Adrenal gland (tissue), 12 donors: ENCODE results near the gene RFX7. TPM values are rescaled to one million over a fixed set of nuclear protein-coding genes. Genes with fewer than 3 reads are reported as not detected.

ENCODE experiments used
- DNase-seq, 7 donors: peaks; one replicate each; pipeline ENCODE4 v3.0.0-alpha.2; 2019 to 2020
- H3K27ac ChIP-seq, 5 donors: fragments of 200-600 bp; sonication (generic) in 4 of 5; 1 replicate in 3 of 5; 2 replicates in 2 of 5; pipeline versions ENCODE4 v1.5.1 to v1.8.0; 2016 to 2020; ENCODE audit warnings: mild to moderate bottlenecking in 1 of 5
- H3K27me3 ChIP-seq: fragments of 200-600 bp; 2 replicates; pipeline ENCODE4 v1.8.0; 2021
- H3K36me3 ChIP-seq, 2 donors: fragments of 200-600 bp; replicated peaks in 1 of 2; 1 replicate in 1 of 2; 2 replicates in 1 of 2; pipeline versions ENCODE4 v1.5.1 to v1.8.0; 2018 to 2022
- H3K4me1 ChIP-seq, 2 donors: fragments of 200-600 bp; replicated peaks in 1 of 2; 1 replicate in 1 of 2; 2 replicates in 1 of 2; pipeline versions ENCODE4 v1.5.1 to v1.8.0; 2018 to 2021
- H3K4me3 ChIP-seq, 4 donors: fragments of 200-600 bp; sonication (generic) in 3 of 4; one replicate each; pipeline ENCODE4 v1.5.1; 2016 to 2018
- H3K9me3 ChIP-seq, 3 donors: fragments of 200-600 bp; sonication (generic) in 1 of 3; replicated peaks in 1 of 3; 1 replicate in 2 of 3; 2 replicates in 1 of 3; pipeline versions ENCODE4 v1.5.1 to v1.8.0; 2016 to 2021
- CTCF ChIP-seq, 6 experiments: fragments of 450-650 bp in 4 of 6; fragments of 200-600 bp in 2 of 6; sonication (generic) in 1 of 6; IDR thresholded peaks; 1 replicate in 5 of 6; 2 replicates in 1 of 6; pipeline versions ENCODE4 v1.5.1 to v1.8.0; 2016 to 2021; ENCODE audit warnings: antibody characterized with exemption in 6 of 6, mild to moderate bottlenecking in 2 of 6, moderate library complexity in 1 of 6
- POLR2A ChIP-seq, 2 donors: fragments of 450-650 bp; IDR thresholded peaks; one replicate each; pipeline ENCODE4 v1.6.1; 2017; ENCODE audit warnings: antibody characterized with exemption in 2 of 2, mild to moderate bottlenecking in 2 of 2, moderate library complexity in 1 of 2
- WGBS, 4 donors: extraction: QIAGEN DNeasy Blood & Tissue Kit in 2 of 4; methylation state at CpG; one replicate each; pipeline versions ENCODE4 v1.1.5 to v1.1.7; 2013 to 2017; 5-methylcytosine and 5-hydroxymethylcytosine counted together
- intact Hi-C, 2 donors: fragments of 100-400 bp; cut with DNase I; formaldehyde crosslinking; loops; one replicate each; pipeline versions ENCODE4 v1.14.1 to v1.15.0; 2022 to 2023
- polyA plus RNA-seq, 3 donors: library from polyadenylated mRNA; stranded (reverse); fragments of 200-250 nt in 2 of 3; fragments of 350-450 nt in 1 of 3; fragmentation: Illumina TruSeq in 1 of 3; extraction: RNeasy Lipid Tissue Mini Kit (QIAGEN cat#74804) in 1 of 3; gene quantifications; one replicate each; pipeline ENCODE4 v1.2.3, GENCODE V29; 2013 to 2014
- total RNA-seq, 9 donors: library from RNA; depleted of rRNA in 4 of 9; stranded (reverse); fragments of >200 nt in 4 of 9; fragments of 120-200 nt in 1 of 9; fragmentation: NEBNext Ultra II Directional in 1 of 9; extraction: Animal tissue kit (Norgen Biotek cat#: 25700) in 1 of 9; gene quantifications; one replicate each; pipeline versions ENCODE4 v1.1.0 to v1.2.4, GENCODE V29; 2013 to 2023
- donor health status: healthy with polysubstance abuse.
- donor health status: Bipolar disorder and iron deficiency.
- donor health status: DM: yes; HTN: yes; CAD: no.
- donor health status: DM: no; HTN: no; CAD: no.
- donor health status: DM: no; HTN: no; CAD: no.
- donor health status: DM: yes; HTN: yes; CAD: no.

The RFX7 gene
- total and polyA plus RNA-seq, 12 donors = 3.3 to 51.6 (median 15.9) TPM

- no peak overlapping the region for H3K27ac ChIP-seq
- intact Hi-C loops = no loop called here
- H3K4me1 ChIP-seq = peaks cover 0 to 6% of the 10 kb centered on the region in 2 donors
- H3K9me3 ChIP-seq = peaks cover 0 to 8% (median 6%) of the 10 kb centered on the region in 3 donors
- H3K4me3 ChIP-seq = no peak overlapping the region
- no peaks in the 10 kb centered on the region for H3K27me3 ChIP-seq
- H3K36me3 ChIP-seq = no peaks in the 10 kb centered on the region
- WGBS, 4 donors = 96 to 98% (median 98%) methylated on average over 3 of the region's 3 CpGs
- no peak for TF ChIP-seq POLR2A (IDR thresholded peaks at IDR 0.05)
- TF ChIP-seq CTCF (IDR thresholded peaks at IDR 0.05) = no peak
- no peak for DNase-seq
Measured at GRCh38 chr15:56222302-56222701, 21.4 kb downstream of the RFX7 start.

GRCh38 chr15:56217341-56217740, 26.3 kb downstream of the RFX7 start:
- DNase-seq = no peak
- H3K4me1 ChIP-seq = no peaks in the 10 kb centered on the region
- intact Hi-C loops = no loop called here
- H3K4me3 ChIP-seq = no peak overlapping the region
- no peak overlapping the region for H3K27ac ChIP-seq
- no peaks in the 10 kb centered on the region for H3K27me3 ChIP-seq
- H3K9me3 ChIP-seq = peaks cover 0 to 2% (median under 1%) of the 10 kb centered on the region in 3 donors
- H3K36me3 ChIP-seq = no peaks in the 10 kb centered on the region
- no peak for TF ChIP-seq POLR2A (IDR thresholded peaks at IDR 0.05)
- TF ChIP-seq CTCF (IDR thresholded peaks at IDR 0.05) = no peak

- no peak for TF ChIP-seq CTCF (IDR thresholded peaks at IDR 0.05)
- no peak for TF ChIP-seq POLR2A (IDR thresholded peaks at IDR 0.05)
- 82 to 85% (median 85%) methylated on average over 1 of the region's 1 CpG for WGBS, 4 donors
- peak overlapping the region in 1 of 5 donors; percentile 2 for H3K27ac ChIP-seq
- H3K4me1 ChIP-seq = no peaks in the 10 kb centered on the region
- peaks cover 0 to 4% (median 3%) of the 10 kb centered on the region in 3 donors for H3K9me3 ChIP-seq
- intact Hi-C loops = no loop called here
- H3K4me3 ChIP-seq = no peak overlapping the region
- no peak for DNase-seq
- no peaks in the 10 kb centered on the region for H3K36me3 ChIP-seq
- no peaks in the 10 kb centered on the region for H3K27me3 ChIP-seq
Measured at GRCh38 chr15:56215769-56216168, 27.9 kb downstream of the RFX7 start.

GRCh38 chr15:56211960-56212550, 31.6 kb downstream of the RFX7 start:
- Histone ChIP-seq H3K36me3 (no peaks in the 10 kb centered on the region), H3K9me3 (peaks cover 0 to 7% (median 6%) of the 10 kb centered on the region in 3 donors), H3K27me3 (no peaks in the 10 kb centered on the region), H3K4me1 (peaks cover 5 to 19% of the 10 kb centered on the region in 2 donors), H3K4me3 (no peak overlapping the region), H3K27ac (no peak overlapping the region)
- 91 to 98% (median 95%) methylated on average over 4 of the region's 4 CpGs for WGBS, 4 donors
- intact Hi-C loops = no loop called here
- no peak for DNase-seq
- TF ChIP-seq CTCF (IDR thresholded peaks at IDR 0.05) (no peak), POLR2A (IDR thresholded peaks at IDR 0.05) (no peak)
